ENCODE measurements around the gene STK32C. TPM values are rescaled to one million over a fixed set of nuclear protein-coding genes. Genes with fewer than 3 reads are reported as not detected.
A peak's percentile ranks its signal among the peaks of the same experiment; 100 is the strongest.
"Not testable (repeated sequence)": the region's sequence is repeated elsewhere in the genome, so short reads cannot be mapped to it uniquely, and the experiment has no call there.

STK32C gene
- total and polyA plus RNA-seq, 8 donors, result 9.9 to 18.2 (median 11.6) TPM

DNA sequence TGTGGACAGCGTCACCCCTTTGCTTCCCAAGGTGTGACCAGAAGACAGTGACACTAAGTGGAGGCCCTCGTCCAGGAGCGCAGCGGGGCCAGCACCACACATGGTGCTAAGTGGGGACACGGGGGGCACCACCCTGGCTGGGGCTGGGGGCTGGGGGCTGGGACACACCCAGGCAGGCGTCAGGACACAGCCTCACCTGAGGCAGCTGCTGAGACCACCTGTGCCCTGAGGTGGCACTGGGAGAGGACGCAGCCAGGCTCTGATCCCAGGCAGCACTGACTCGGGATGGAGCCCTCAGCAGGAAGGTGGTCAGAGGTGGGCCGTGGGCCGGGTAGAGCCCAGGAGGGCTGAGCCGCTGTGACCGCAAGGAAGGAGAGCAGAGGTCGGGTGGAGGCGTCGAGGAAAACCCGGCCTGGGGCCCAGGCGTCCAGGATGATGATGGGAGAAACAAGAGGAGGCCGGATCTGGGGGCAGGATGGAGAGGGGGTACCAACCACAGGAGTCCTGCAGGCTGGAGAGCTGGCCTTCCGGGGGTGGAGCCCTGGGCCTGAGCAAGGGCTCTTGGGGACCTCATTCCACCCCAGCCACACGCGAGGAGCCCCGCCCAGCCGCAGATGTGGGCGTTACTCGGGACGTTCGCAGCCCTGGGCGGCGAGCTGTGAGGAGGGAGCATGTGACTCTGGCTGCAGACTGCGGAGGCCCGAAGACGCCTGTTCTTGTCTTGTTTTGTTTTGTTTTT is 46.8 kb upstream of the STK32C start:
- no peak overlapping the region for H3K27ac ChIP-seq
- peak in 1 of 4 donors; percentile 82 for DNase-seq
- peaks cover 0 to 4% of the 10 kb centered on the region in 2 donors for H3K4me1 ChIP-seq
- H3K9me3 ChIP-seq, result no peaks in the 10 kb centered on the region
- H3K4me3 ChIP-seq, result no peak overlapping the region
- peaks cover 0 to 17% of the 10 kb centered on the region in 2 donors for H3K36me3 ChIP-seq
- no peak for TF ChIP-seq CTCF (IDR thresholded peaks at IDR 0.05)
- intact Hi-C loops (cut with DNase I), result loop anchor here in 1 of 2 donors (5.0 kb wide), 1 partner anchor 132 kb away; no protein-coding TSS in a partner anchor
- no peak for ATAC-seq
- no peaks in the 10 kb centered on the region for H3K27me3 ChIP-seq

- no peaks in the 10 kb centered on the region for H3K9me3 ChIP-seq
- H3K4me1 ChIP-seq, result peaks cover 0 to 4% of the 10 kb centered on the region in 2 donors
- no peaks in the 10 kb centered on the region for H3K27me3 ChIP-seq
- peaks cover 0 to 23% of the 10 kb centered on the region in 2 donors for H3K36me3 ChIP-seq
- no peak for ATAC-seq
- intact Hi-C loops (cut with DNase I), result loop anchor here in 1 of 2 donors (5.0 kb wide), 1 partner anchor 131 kb away; no protein-coding TSS in a partner anchor
- H3K27ac ChIP-seq, result no peak overlapping the region
- TF ChIP-seq CTCF (IDR thresholded peaks at IDR 0.05), result no peak
- no peak overlapping the region for H3K4me3 ChIP-seq
- peak in 1 of 4 donors; percentile 73 for DNase-seq
Measured at GRCh38 chr10:132353456-132354355, 46.0 kb upstream of the STK32C start.

DNA sequence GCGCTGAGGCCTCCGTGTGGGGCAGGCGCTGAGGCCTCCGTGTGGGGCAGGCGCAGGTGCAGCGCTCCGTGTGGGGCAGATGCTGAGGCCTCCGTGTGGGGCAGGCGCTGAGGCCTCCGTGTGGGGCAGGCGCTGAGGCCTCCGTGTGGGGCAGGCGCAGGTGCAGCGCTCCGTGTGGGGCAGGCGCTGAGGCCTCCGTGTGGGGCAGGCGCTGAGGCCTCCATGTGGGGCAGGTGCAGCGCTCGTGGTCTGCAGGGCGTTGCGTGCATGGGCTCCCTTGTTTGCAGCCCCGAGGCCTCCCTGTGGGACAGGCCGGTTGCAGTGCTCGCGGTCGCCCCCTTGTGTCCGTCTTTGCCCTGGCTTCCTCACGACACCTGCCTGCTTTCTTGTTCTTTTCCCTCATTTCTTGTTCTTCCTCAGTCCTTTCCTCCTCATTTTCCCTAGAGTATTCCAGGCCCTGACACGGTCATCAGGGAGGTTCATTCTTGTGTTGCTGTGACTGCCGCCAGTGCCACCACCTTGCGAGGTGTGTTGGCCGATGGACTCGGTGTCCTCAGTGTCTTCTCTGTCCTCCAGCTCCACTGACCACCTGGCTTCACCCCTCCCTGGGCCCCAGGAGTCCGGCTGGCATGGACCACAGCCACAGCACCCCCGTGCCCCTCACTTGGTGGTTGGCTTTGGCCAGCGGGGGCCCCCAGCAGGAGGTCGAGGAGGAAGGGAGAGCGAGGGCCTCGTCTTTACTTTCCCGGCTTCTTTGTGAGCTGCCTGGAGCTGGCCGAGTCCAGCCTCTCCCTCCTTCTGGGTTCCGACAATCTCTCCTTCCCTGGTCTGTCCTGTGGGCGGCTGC is 44.9 kb upstream of the STK32C start:
- not testable (repeated sequence) for H3K4me1 ChIP-seq
- peaks cover 0 to 30% of the 10 kb centered on the region in 2 donors for H3K36me3 ChIP-seq
- intact Hi-C loops (cut with DNase I), result loop anchor here in 1 of 2 donors (5.0 kb wide), 1 partner anchor 130 kb away; no protein-coding TSS in a partner anchor

DNA sequence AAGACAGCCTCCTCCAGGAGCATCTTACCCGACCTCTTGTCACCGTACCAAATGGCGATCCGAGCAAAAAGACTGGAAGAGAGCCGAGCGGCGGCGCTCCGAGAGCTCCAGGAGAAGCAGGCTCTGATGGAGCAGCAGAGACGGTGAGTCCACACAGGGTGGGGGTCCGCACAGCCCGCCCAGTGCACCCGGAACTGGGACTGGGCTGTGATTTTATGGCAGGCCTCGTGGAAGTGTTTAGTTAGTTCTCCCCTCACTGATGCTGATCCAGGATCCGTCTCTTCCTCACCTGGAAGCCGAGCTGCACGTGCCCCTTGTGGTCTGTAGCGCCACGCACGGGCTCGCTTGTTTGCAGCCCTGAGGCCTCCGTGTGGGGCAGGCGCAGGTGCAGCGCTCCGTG is 43.9 kb upstream of the STK32C start:
- Histone ChIP-seq H3K27me3 (no peaks in the 10 kb centered on the region), H3K4me3 (no peak overlapping the region), H3K4me1 (no peaks in the 10 kb centered on the region), H3K36me3 (peaks cover 0 to 30% of the 10 kb centered on the region in 2 donors), H3K27ac (no peak overlapping the region), H3K9me3 (no peaks in the 10 kb centered on the region)
- intact Hi-C loops (cut with DNase I), result loop anchor here in 1 of 2 donors (5.0 kb wide), 1 partner anchor 129 kb away; no protein-coding TSS in a partner anchor
- ATAC-seq (no peak), DNase-seq (no peak)
- TF ChIP-seq CTCF (IDR thresholded peaks at IDR 0.05), result no peak

More for the DNA sequence above, 44.9 kb upstream of the STK32C start:
- TF ChIP-seq CTCF (IDR thresholded peaks at IDR 0.05), result peak; percentile 73 to 81
- ATAC-seq (peak; percentile 91), DNase-seq (peak in 3 of 4 donors; percentile 65 to 94 (median 70))
- not testable (repeated sequence) for H3K4me3 ChIP-seq, H3K27me3 ChIP-seq, H3K27ac ChIP-seq, H3K9me3 ChIP-seq

All from left lung (tissue), 10 donors.